ENCODE data around the gene LRTM2.

DNA sequence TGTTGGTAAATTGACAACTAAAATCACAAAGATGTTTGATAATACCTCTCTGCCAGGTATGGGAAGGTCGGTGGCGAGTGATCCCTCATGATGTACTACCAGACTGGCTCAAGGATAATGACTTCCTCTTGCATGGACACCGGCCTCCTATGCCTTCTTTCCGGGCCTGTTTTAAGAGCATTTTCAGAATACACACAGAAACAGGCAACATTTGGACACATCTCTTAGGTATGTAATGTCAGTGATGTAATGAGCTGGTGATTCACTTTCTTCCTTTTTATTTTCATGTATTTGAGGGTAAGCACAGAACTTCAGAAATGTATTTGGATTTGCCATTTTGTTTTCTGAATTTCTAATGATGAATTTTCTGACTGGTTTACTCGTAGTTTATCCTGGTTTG, 42.6 kb upstream of the LRTM2 start:
- TF ChIP-seq POLR2AphosphoS5 (IDR thresholded peaks at IDR 0.05) = no peak
- no peak for TF ChIP-seq POLR2A (IDR thresholded peaks at IDR 0.05)
- no peak for TF ChIP-seq CTCF (IDR thresholded peaks at IDR 0.05)
- no peak for TF ChIP-seq EP300 (IDR thresholded peaks at IDR 0.05)
